Right renal pelvis (tissue), 4 donors: ENCODE data around the gene RGS7. TPM values are rescaled to one million over a fixed set of nuclear protein-coding genes. Genes with fewer than 3 reads are reported as not detected.
"Not testable (repeated sequence)": the region's sequence is repeated elsewhere in the genome, so short reads cannot be mapped to it uniquely, and the experiment has no call there.

Experiments
- DNase-seq, 4 donors: peaks; one replicate each; pipeline ENCODE4 v3.0.0-alpha.2; 2013; ENCODE audit warnings: low read depth in 4 of 4, low spot score in 3 of 4, missing footprints in 1 of 4
- polyA plus RNA-seq, 4 donors: library from polyadenylated mRNA; unstranded; fragments of 120-200 nt; gene quantifications; one replicate each; pipeline ENCODE4 v1.2.1, GENCODE V29; 2013; ENCODE audit not compliant: insufficient read length in 4 of 4

The RGS7 gene
- polyA plus RNA-seq, 4 donors, result 5.3 to 6.5 (median 6.2) TPM

DNA sequence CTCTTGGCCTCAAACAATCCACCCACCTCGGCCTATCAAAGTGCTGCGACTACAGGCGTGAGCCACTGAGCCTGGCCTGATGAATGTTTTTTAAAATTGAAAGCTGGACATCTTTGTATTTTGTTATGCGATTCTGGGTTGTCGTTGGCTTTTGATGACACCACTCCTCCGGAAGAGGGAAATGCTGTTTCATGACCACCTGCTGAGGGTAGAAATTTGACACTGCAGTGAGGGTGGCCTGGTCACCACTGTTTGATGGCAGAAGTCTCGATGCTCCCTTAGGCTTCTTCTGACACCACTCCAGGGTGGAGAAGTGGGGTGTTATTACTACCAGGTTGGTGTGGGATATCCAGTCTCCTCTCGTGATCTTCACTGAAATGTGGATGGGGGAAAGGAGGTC is 357.2 kb downstream of the RGS7 start:
- no peak for DNase-seq

DNA sequence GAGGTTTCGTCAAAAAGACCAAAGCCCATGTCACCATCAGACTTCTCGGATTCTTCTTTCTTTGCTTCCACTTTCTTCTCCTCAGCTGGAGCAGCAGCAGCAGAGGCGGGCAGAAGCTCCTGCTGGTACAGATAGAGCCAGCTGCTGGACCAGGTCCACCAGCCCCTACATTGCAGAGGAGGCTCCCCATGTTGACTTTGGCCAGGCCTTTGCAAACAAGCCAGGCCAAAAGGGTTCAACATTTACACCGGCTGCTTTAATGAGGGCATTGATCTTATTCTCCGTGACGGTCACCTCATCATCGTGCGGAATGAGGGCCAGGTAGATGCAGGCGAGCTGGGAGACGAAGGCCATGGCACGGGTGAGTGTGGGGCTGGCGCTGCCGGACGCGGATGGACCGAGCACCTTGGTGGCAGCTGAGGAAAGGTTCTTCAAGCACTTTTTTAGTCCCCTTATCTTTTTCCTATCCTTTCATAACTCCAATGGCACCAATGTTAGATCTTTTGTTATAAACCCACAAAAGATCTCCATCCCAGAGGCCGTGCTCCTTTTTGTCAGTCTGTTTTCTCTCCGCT is 358.5 kb downstream of the RGS7 start:
- no peak for DNase-seq

DNA sequence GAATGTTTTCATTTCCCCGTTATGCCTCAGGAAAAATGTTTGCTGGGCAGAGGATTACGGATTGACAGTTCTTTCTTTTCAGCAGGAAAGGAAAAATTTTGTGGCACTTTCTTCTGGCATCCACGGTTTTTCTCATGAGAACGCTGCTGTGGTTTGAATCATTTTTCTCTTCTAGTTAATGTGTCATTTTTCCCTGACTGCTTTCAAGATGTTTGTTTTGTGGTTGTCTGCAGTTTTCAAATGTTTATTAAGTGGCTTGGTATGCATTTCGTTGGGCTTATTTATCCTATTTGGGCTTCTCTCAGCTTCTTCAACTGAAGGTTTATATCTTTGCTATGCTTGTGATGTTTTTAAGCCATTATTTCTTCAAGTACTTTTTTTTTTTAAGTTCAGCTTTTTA is 359.0 kb downstream of the RGS7 start:
- no peak for DNase-seq

DNA sequence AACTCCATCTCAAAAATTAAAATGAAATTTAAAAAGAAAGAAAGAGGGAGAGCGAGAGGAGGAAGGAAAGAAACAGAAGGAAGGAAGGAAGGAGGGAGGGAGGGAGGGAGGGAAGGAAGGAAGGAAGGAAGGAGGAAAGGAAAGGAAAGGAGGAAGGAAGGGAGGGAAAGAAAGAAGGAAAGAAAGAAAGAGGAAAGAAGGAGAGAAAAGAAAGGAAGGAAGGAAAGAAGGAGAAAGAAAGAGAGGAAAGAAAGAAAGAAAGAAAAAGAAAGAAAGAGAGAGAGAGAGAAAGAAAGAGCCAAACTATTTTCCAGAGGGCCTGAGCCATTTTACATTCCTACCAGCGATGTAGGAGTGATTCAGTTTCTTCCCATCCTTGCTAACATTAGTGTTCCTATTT is 364.0 kb downstream of the RGS7 start:
- no peak for DNase-seq

DNA sequence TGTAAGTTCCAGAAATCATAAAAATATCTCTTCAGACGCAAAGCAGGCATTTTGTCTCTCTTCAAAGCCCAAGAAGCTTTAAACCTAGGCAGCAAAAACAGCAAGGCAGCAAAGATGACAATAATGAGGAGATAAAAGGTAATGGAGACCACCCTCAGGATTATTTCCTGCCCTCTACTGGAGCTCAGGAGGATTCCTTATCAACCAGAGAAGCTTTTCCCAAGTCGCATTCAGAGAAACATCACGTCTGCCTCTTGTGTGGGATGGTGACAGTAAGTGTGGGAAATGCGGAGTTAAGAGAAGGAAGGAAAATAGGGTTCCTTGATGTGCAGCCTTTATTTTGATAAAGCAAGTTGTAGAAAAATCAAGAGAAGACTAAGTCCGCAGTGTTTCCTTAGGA is 365.8 kb downstream of the RGS7 start:
- DNase-seq, result no peak

DNA sequence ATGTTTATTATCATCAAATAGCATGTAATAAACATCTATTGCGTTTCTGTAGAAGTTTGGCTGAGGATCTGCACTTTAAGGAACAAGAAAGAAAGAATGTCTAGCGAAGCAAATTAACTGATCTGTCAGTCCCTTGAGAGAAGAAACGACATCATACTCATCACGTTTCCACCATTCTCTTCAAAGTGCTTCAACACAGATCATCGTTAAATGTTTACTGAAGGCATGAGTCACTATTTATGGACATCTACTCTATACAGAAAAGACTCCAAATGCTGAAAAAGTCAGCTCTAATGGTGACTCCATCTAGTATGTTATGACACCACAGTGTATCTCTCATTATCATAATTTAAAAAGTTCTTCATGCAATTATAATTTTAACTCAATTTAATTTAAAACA is 369.1 kb downstream of the RGS7 start:
- no peak for DNase-seq

DNA sequence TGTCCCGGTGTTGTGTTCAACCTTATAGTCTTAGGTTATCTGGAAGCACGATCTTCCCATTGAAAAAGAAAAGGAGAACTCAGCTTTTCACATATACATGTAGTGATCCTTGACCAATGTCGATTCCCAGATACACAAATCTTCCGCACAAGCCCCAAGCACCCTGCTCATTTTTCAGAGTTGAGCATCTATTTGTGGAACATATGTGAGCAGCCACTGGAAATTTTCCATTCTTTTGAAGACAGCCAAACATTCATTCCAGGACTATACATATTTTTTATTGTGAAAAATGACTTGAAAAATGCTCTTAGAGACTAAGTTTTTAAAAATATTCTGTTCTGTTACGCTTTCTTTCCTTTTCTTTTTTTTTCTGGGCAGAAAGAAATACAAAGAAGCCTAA is 371.9 kb downstream of the RGS7 start:
- no peak for DNase-seq

DNA sequence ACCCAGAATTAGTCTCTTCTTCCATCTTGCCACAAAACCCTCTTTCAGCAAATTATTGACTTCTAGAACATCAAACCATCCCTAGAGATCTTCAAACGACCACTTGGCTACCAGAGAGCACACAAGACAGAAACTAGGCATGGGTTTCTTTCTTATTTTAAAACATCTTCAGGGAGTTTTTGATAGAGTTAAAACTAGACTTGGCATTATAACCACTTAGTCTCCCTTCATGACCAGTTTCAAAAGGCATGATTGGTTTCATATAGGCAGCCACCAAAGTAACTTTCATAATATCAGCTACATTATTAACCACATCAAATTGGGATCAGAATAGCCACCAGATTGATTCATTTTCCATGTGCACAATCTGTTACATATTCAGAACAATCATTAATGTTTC is 376.7 kb downstream of the RGS7 start:
- no peak for DNase-seq

DNA sequence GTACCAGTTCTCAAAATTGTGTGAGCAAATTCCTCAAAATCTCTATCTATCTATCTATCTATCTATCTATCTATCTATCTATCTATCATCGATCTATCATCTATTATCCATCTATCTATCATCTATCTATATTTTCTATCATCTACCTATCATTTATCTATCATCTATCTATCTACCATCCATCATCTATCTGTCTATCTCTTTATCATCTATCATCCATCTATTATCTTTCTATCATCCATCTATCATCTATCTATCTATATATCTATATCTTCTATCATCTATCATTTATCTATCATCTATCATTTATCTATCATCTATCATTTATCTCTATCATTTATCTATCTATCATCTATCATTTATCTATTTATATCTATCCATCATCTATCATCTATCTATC is 380.3 kb downstream of the RGS7 start:
- no peak for DNase-seq

DNA sequence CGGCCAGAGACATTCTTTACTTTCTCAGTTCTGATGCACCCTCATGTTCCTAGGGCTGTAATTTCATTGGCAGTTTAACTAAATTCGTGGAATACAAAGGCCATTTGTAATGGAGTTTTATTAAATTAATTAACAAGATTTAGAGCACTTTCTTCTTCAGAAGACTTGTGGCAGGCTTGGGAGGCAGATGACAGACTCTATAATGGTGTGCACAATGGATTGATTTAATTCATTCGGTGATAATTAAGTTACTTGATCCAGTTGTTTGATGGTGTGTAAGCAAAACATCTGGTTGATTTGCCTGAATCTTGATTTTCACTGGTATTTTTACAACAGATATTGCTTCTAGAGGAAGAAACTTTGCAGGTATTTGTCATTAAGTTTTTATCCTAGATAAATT is 383.1 kb downstream of the RGS7 start:
- no peak for DNase-seq

DNA sequence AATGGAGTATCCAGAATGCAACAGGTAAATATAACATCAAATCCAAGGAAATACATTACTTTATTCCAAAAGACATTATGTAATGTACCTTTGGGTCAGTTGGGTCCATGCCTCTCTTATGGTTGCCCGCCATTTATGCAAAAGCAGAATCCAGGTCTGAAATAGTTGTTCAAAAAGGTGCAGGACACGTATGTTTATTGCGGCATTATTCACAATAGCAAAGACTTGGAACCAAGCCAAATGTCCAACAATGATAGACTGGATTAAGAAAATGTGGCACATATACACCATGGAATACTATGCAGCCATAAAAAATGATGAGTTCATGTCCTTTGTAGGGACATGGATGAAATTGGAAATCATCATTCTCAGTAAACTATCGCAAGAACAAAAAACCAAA is 384.9 kb downstream of the RGS7 start:
- DNase-seq, result not testable (repeated sequence)

DNA sequence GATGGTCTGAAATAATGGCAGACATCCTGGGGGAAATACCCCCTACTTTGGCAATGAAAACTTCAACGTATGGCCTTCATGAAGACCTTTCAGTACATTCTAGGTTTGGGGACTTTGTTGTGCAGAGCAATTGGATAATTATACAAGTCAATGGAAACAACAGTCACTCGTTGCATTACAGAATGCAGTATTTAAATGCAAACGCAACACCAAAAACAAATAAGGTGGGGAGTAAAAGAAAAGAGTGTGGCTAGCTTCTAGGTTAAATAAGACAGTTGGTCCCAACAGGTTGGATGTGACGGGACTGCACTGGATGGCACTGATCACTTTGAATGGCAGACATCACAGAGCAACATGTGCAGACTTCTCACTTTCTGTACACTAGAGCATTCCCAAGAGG is 386.8 kb downstream of the RGS7 start:
- no peak for DNase-seq

DNA sequence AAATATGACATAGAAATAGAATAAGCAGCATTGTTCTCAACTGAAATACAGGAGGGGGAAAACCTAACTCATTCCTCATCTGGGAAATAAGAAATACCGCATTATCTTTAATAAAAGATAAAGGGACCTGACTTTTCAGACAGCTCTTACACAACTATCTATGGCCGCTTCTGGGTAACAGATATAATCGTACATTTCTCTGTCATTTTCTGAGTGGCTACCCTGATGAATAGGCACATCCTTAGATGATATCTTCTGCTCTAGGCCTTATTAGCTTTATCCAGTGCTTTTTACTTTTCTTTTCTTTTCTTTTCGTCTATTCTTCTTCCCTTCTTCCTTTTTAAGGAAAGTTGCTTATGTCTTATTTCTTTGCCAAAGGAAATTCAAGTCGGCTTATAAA is 388.1 kb downstream of the RGS7 start:
- DNase-seq, result no peak

DNA sequence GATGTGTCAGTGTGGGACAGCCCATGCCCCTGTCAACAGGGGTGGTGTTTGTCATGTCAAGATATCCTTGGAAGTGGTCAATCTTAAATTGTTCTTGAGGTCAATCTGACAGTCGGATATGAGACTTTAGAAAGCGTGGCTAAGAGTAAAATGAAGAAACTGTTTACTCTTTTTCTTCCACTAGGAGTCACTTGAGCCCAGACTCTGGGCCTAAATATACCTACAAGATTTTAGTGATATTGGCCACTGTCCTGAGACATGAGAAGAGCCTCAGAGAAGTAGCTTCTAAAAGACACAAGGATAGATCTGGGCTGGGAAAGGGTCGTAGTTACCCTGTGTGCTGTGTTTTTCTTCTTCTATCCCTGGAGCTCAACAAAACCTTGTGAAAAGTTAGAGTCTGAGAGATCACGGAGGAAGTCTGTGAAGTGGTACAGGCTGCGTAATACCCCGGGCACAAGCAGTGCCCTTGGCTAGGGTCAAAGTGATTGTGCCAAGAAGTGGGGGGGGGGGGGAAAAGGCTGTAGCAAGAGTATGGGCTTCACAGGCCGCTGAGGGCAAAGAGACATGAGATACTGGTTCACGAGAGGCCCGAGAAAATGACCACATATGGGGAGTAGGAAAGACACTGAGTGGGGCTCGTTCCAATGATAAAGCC is 389.8 kb downstream of the RGS7 start:
- no peak for DNase-seq

DNA sequence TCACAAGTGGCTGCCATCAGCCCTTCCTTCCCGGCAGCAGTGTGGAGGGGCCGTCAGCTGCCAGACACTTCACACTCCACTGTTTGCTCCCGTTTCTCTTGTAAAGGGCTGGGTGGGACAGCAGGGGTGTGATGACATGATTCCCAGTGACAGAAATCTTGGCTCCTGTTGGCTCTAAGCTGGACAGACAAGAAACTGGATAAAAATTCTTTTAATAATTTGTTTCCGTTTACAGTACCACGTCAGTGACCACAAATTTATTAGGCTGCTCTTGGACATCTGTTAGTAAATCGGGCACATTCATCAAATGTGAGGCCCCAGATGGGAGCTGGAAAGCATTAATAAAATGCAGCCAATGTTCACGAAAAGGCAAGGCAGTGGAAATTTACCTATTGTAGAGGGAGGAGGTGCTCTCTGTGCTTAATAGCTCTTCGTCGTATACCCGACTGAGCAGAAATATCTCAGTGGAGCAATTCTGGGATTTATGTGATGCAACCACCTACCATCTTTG is 391.4 kb downstream of the RGS7 start:
- no peak for DNase-seq

DNA sequence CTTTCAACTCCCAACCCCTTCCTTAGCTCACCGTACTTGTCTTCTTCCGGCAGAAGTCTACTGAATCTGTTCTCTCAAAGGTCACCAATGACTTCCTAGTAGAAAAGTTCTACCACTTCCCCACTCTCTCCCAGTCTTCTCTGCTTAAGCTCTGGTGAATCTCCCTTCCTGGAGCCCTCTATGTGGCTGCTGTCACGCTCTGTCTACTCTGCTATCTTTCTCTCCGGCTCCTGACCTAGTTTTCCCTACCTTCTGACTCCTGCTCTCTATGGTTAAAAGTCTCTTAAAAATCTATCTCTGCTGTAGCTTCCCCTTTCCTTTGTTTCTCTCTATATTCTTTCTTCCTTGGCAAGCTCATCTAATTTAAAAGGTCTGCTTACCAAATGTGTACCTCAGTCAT is 394.9 kb downstream of the RGS7 start:
- DNase-seq, result no peak

DNA sequence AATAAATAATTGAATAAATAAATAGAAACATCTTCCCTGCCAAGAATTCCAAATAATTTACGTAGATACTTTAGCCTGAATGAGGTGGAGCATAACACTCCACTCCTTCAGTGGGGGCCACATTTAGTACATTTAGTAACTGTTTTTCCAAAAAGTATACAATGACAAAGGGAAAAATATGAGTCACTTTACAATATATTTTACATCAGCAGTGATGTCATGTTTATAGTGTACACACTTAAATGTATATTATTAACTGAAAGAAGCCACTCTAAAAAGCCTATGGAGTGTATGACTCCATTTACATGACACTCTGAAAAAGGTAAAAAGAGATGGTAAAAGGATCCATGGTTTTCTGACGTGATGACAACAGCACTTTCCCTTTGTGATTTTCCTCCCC is 400.6 kb downstream of the RGS7 start:
- DNase-seq, result no peak

DNA sequence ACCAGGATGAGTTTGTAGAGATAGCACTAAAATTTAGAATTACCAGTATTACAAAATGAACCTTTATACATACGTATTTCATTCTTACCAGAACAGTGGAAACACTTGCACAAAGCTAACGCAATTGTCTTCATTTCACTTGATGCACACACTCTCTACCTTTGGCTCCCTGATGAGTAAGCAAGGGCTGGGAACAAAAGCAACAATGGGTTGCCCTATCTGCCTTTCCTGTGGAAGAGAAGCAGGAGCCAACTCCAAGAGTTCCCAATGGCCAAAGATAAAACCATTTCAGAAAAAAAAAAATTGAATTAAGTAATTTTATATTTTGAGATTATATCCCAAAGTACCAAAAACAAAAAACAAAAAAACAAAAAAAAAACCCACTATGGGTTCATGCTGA is 401.0 kb downstream of the RGS7 start:
- DNase-seq, result no peak

DNA sequence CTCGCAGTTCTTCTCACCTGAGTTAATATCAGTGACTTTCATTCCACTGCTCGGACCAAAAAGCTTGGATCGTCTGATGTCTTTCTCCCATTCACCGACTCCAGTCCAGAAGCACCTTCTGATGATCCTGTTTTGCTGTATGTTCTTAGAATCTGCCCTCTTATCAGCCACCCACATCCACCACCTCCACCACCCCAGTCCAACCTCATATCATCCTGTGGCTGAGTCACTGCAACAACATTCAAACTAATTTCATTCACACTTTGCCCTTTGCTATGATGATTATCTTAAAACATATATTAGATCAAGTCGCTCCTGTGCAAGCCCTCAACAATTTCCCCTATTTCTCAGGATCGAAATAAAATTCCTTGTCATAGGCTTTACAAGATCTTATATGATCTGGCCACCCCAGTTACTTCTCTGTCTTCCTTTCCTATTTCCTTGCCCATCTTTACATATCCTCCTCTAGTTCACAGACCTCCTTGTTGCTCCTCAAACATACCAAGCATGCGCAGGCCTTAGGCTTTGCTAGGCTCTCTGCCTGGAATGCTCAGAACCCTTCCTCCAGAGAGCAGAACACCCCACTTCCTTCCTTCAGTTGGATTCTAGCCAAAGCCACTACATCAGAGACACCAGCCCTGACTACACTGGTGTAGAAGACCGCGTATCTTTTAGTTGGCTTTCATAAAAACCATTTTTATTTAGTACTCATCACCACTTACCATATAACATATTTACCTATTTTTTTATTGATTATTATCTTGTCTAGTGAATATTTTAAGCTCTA is 409.4 kb downstream of the RGS7 start:
- no peak for DNase-seq

DNA sequence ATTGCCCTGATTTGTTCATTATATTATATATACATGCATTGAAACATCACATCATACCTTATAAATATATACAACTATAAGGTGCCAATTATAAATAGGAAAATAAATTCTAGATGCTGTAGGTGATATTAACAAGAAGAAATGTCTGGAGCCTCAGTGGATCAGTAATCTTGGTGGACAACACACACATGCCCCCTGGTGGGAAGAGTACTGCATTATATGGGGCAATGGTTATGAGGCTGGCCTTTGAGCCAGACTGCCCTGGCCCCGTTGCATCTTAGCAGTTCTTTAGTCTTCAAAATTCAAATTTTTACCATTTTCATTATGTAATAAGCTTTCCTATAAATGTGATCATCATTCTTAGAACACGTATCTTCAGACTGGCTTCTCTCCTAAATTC is 410.1 kb downstream of the RGS7 start:
- DNase-seq, result no peak

DNA sequence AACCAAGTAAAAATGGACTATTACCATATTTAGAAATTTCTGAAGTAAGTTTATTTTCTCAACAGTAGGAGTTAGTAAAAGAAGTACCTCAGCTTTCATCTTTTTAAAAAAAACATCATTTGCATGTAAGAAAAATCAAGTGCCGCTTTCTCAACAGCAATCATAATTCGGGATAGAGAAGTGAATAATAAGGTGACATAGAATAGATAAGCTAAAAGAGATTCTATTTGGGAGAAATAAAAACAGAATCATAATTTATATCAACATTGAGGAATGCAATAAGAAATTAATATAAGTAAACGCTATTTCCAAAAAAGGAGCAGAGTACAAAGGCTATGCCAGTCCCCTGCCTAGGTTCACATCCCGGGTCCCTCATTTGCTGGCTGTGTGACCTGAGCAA is 414.1 kb downstream of the RGS7 start:
- DNase-seq, result no peak
